Endothelial cell of umbilical vein (primary cell): ENCODE measurements around the gene HSD17B4.

Experiments used
- CTCF ChIP-seq, 2 donors: IDR thresholded peaks; 1 replicate in 1 of 2; 2 replicates in 1 of 2; pipeline ENCODE4 v1.5.1; 2011; ENCODE audit warnings: low read length in 2 of 2, mild to moderate bottlenecking in 2 of 2, moderate library complexity in 2 of 2, control low read depth in 1 of 2, inconsistent platforms in 1 of 2, low read depth in 1 of 2; ENCODE audit not compliant: insufficient read depth in 1 of 2; ENCODE audit errors: extremely low read depth in 1 of 2
- EZH2 ChIP-seq: IDR thresholded peaks from 2 replicates; pipeline ENCODE4 v1.6.1; 2012; ENCODE audit warnings: borderline replicate concordance, low read depth, mild to moderate bottlenecking, moderate library complexity, low read length, inconsistent platforms; ENCODE audit not compliant: severe bottlenecking
- FOS ChIP-seq: IDR thresholded peaks from 2 replicates; pipeline ENCODE4 v1.6.1; 2011; ENCODE audit warnings: mild to moderate bottlenecking, low read length, moderate library complexity, borderline replicate concordance; ENCODE audit not compliant: insufficient read depth
- JUN ChIP-seq: IDR thresholded peaks from 2 replicates; pipeline ENCODE4 v1.6.1; 2011; ENCODE audit warnings: borderline replicate concordance, low read depth; ENCODE audit not compliant: insufficient read length, insufficient read depth
- MAX ChIP-seq: IDR thresholded peaks from 2 replicates; pipeline ENCODE4 v1.6.1; 2011; ENCODE audit not compliant: insufficient read depth, insufficient read length
- MYC ChIP-seq: IDR thresholded peaks from one replicate; pipeline ENCODE4 v1.6.1; 2011; ENCODE audit warnings: mild to moderate bottlenecking, low read depth, low read length
- POLR2A ChIP-seq: IDR thresholded peaks from 2 replicates; pipeline ENCODE4 v1.6.1; 2012; ENCODE audit warnings: low read depth, mild to moderate bottlenecking, control low read depth, low read length
- POLR2AphosphoS5 ChIP-seq: IDR thresholded peaks from 2 replicates; pipeline ENCODE4 v1.6.1; 2012; ENCODE audit warnings: low read depth, mild to moderate bottlenecking, control low read depth, low read length, moderate library complexity; ENCODE audit not compliant: insufficient read depth

- no peak for TF ChIP-seq CTCF (IDR thresholded peaks at IDR 0.05; ENCODE audit: extremely low read depth in 1 of 2, insufficient read depth in 1 of 2, low read depth in 1 of 2, low read length in 2 of 2)
- no peak for TF ChIP-seq POLR2A
- TF ChIP-seq JUN = no peak
- TF ChIP-seq MYC = no peak
- TF ChIP-seq POLR2AphosphoS5 = no peak
- TF ChIP-seq EZH2 = no peak
- TF ChIP-seq MAX = no peak
- no peak for TF ChIP-seq FOS
Measured at GRCh38 chr5:119426057-119426456, 26.2 kb upstream of the HSD17B4 start.
